GM12878 (cell line): ENCODE measurements around the gene SHROOM3. TPM values are rescaled to one million over a fixed set of nuclear protein-coding genes. Genes with fewer than 3 reads are reported as not detected.
"Not testable (repeated sequence)": the region's sequence is repeated elsewhere in the genome, so short reads cannot be mapped to it uniquely, and the experiment has no call there.

Source experiments
- ATAC-seq: fragments of 200-7000 bp; cut with Tn5 transposase; 3 replicates; pipeline ENCODE4 v1.9.1; 2020; ENCODE audit warnings: mild to moderate bottlenecking, moderate library complexity
- BruUV-seq: library from RNA; stranded (reverse); fragments of 400-500 nt; replicated peaks from 2 replicates; lab custom pipeline; 2021; lab: Mats Ljungman, UMichigan
- CTCF ChIA-PET: fragments of 300-600 bp; sonication (Branson Sonifier 250); formaldehyde crosslinking; extraction: SDS; loops from one replicate; lab custom pipeline; 2021; ENCODE audit warnings: inconsistent platforms; lab: Yijun Ruan, JAX
- POLR2A ChIA-PET: fragments of 350-600 bp; formaldehyde crosslinking; extraction: SDS; loops from one replicate; lab custom pipeline; 2021; ENCODE audit warnings: inconsistent platforms; lab: Charles Lee
- RAD21 ChIA-PET: fragments of 300-600 bp; sonication (Branson Sonifier 250); formaldehyde crosslinking; loops from one replicate; lab custom pipeline; 2023; ENCODE audit warnings: antibody characterized with exemption; ENCODE audit not compliant: unreplicated experiment; lab: Charles Lee
- SMC1A ChIA-PET: fragments of 300-600 bp; sonication (Branson Sonifier 250); formaldehyde crosslinking; loops from one replicate; lab custom pipeline; 2023; ENCODE audit not compliant: unreplicated experiment, uncharacterized antibody; lab: Charles Lee
- DNase-seq: peaks from one replicate; pipeline ENCODE4 v3.0.0-alpha.2; 2011; ENCODE audit warnings: low read depth, low spot score
- FAIRE-seq: peaks from 3 replicates; lab custom pipeline; 2011; peaks lifted over from hg19 to GRCh38; lab: Jason Lieb, UNC
- H2AFZ ChIP-seq: 2 replicates; pipeline ENCODE4 v1.6.0; 2011; ENCODE audit warnings: low read depth, low read length, control low read depth; ENCODE audit not compliant: control insufficient read depth
- H3K27ac ChIP-seq: 2 replicates; pipeline ENCODE4 v1.5.1; 2011; ENCODE audit warnings: control low read depth; ENCODE audit not compliant: control insufficient read depth, insufficient read depth
- H3K27me3 ChIP-seq, 2 experiments: replicated peaks in 1 of 2; 2 replicates each; pipeline versions ENCODE4 v1.6.0 to v1.6.1; 2011; ENCODE audit warnings: low read length in 1 of 2; ENCODE audit not compliant: control insufficient read depth in 2 of 2, insufficient read depth in 2 of 2
- H3K36me3 ChIP-seq, 2 experiments: 2 replicates each; pipeline ENCODE4 v1.5.1; 2011; ENCODE audit warnings: low read length in 1 of 2; ENCODE audit not compliant: control insufficient read depth in 2 of 2, insufficient read depth in 2 of 2
- H3K4me1 ChIP-seq: 2 replicates; pipeline ENCODE4 v1.6.1; 2011; ENCODE audit warnings: mild to moderate bottlenecking, low read length, moderate library complexity, mixed read lengths; ENCODE audit not compliant: control insufficient read depth, insufficient read depth
- H3K4me2 ChIP-seq: 2 replicates; pipeline ENCODE4 v1.6.0; 2011; ENCODE audit warnings: control low read depth; ENCODE audit not compliant: control insufficient read depth, insufficient read depth
- H3K4me3 ChIP-seq: fragments of 200-600 bp; sonication (generic); 2 replicates; pipeline ENCODE4 v1.5.1; 2016
- H3K79me2 ChIP-seq: 2 replicates; pipeline ENCODE4 v1.6.0; 2011; ENCODE audit warnings: low read length; ENCODE audit not compliant: control insufficient read depth, insufficient read depth
- H3K9ac ChIP-seq: 2 replicates; pipeline ENCODE4 v1.8.0; 2011; ENCODE audit warnings: low read length, control low read depth, mixed read lengths; ENCODE audit not compliant: control insufficient read depth, insufficient read depth
- H3K9me3 ChIP-seq: replicated peaks from 3 replicates; pipeline ENCODE4 v1.5.1; 2011; ENCODE audit warnings: mild to moderate bottlenecking, low read length; ENCODE audit not compliant: control insufficient read depth, insufficient read depth
- H4K20me1 ChIP-seq: 2 replicates; pipeline ENCODE4 v1.6.0; 2011; ENCODE audit not compliant: control insufficient read depth, insufficient read depth
- BHLHE40 ChIP-seq, 2 experiments: fragments of 450-650 bp in 1 of 2; IDR thresholded peaks; 2 replicates each; pipeline ENCODE4 v1.6.1; 2011 to 2017; ENCODE audit warnings: low read depth in 2 of 2, borderline replicate concordance in 1 of 2, improper control_type of control experiment in 1 of 2, low read length in 1 of 2, mild to moderate bottlenecking in 1 of 2
- CHD2 ChIP-seq: IDR thresholded peaks from 2 replicates; pipeline ENCODE4 v1.6.1; 2011; ENCODE audit warnings: low read depth, low read length, improper control_type of control experiment, borderline replicate concordance
- CHD4 ChIP-seq: fragments of 200-600 bp; sonication (generic); IDR thresholded peaks from 2 replicates; pipeline ENCODE4 v1.6.1; 2016; ENCODE audit warnings: mild to moderate bottlenecking
- KLF5 ChIP-seq: fragments of 450-650 bp; IDR thresholded peaks from 2 replicates; pipeline ENCODE4 v1.6.1; 2014; ENCODE audit warnings: mild to moderate bottlenecking; ENCODE audit not compliant: partially characterized antibody
- MLLT1 ChIP-seq: fragments of 450-650 bp; IDR thresholded peaks from 2 replicates; pipeline ENCODE4 v1.6.1; 2016; ENCODE audit warnings: mild to moderate bottlenecking
- NFIC ChIP-seq: IDR thresholded peaks from 2 replicates; pipeline ENCODE4 v1.6.1; 2012; ENCODE audit warnings: low read depth, mild to moderate bottlenecking, inconsistent platforms, low read length, moderate library complexity
- PAX5 ChIP-seq: IDR thresholded peaks from 2 replicates; pipeline ENCODE4 v1.6.1; 2011; ENCODE audit warnings: low read depth, low read length, borderline replicate concordance
- POLR2AphosphoS2 ChIP-seq: IDR thresholded peaks from 2 replicates; pipeline ENCODE4 v1.6.1; 2011; ENCODE audit warnings: low read depth, mild to moderate bottlenecking, low read length, improper control_type of control experiment, moderate library complexity
- RAD51 ChIP-seq: fragments of 450-650 bp; IDR thresholded peaks from 2 replicates; pipeline ENCODE4 v1.6.1; 2016; ENCODE audit warnings: moderate library complexity, mild to moderate bottlenecking, inconsistent platforms
- RB1 ChIP-seq: fragments of 450-650 bp; formaldehyde crosslinking; IDR thresholded peaks from 2 replicates; pipeline ENCODE4 v1.6.1; 2017; ENCODE audit warnings: mild to moderate bottlenecking, borderline replicate concordance
- RELA ChIP-seq: fragments of 450-650 bp; IDR thresholded peaks from 2 replicates; pipeline ENCODE4 v1.8.0; 2014; ENCODE audit warnings: borderline replicate concordance; ENCODE audit not compliant: partially characterized antibody
- SIN3A ChIP-seq: IDR thresholded peaks from 2 replicates; pipeline ENCODE4 v1.6.1; 2012; ENCODE audit warnings: low read depth, low read length, improper control_type of control experiment
- USF1 ChIP-seq: IDR thresholded peaks from 2 replicates; pipeline ENCODE4 v1.6.1; 2011; ENCODE audit warnings: borderline replicate concordance, low read depth, mild to moderate bottlenecking, moderate library complexity, mixed read lengths, low read length; ENCODE audit not compliant: insufficient read depth; ENCODE audit errors: extremely low read length
- USF2 ChIP-seq: IDR thresholded peaks from 2 replicates; pipeline ENCODE4 v1.6.1; 2011; ENCODE audit warnings: low read depth, low read length, improper control_type of control experiment, borderline replicate concordance
- WRNIP1 ChIP-seq: IDR thresholded peaks from 2 replicates; pipeline ENCODE4 v1.6.1; 2011; ENCODE audit warnings: low read depth, low read length, improper control_type of control experiment, borderline replicate concordance
- WGBS: methylation state at CpG from one replicate; pipeline ENCODE4 v1.1.6; 2016; ENCODE audit warnings: low lambda C conversion rate; ENCODE audit not compliant: insufficient replicate concordance, insufficient coverage; ENCODE audit errors: missing lambda C conversion rate; 5-methylcytosine and 5-hydroxymethylcytosine counted together
- in situ Hi-C: fragments of 300-500 bp; cut with MboI; formaldehyde crosslinking; loops from 9 replicates; pipeline ENCODE4 v1.14.3; 2018; ENCODE audit warnings: mixed read lengths
- intact Hi-C: fragments of 100-400 bp; cut with micrococcal nuclease; formaldehyde crosslinking; loops from one replicate; pipeline ENCODE4 v1.14.2; 2022; ENCODE audit not compliant: unreplicated experiment
- polyA plus RNA-seq, 11 experiments: library from polyadenylated mRNA; depleted of rRNA in 4 of 11; unstranded in 6 of 11; stranded (reverse) in 5 of 11; fragments of >200 nt; fragmentation: Nextera tagmentation in 4 of 11; fragmentation: Illumina TruSeq in 1 of 11; extraction: Ambion mirVana in 4 of 11; extraction: Trizol in 1 of 11; gene quantifications; 1 replicate in 1 of 11; 2 replicates in 10 of 11; pipeline versions ENCODE4 v1.2.1 to v1.2.3, GENCODE V29; 2011 to 2016; ENCODE audit warnings: inconsistent platforms in 2 of 11, missing spikeins in 2 of 11, low read depth in 1 of 11
- total RNA-seq, 4 experiments: library from RNA; depleted of rRNA in 3 of 4; stranded (reverse); fragments of >200 nt in 3 of 4; fragmentation: Illumina TruSeq in 1 of 4; extraction: Trizol in 1 of 4; gene quantifications; 2 replicates each; pipeline versions ENCODE4 v1.2.1 to v1.2.3, GENCODE V29; 2013 to 2021

Gene SHROOM3
- total and polyA plus RNA-seq, 10 of the 15 experiments (the other 5 are each of a cell fraction or from before 2014, with no cell fraction given) = under 0.01 to 0.29 (median 0.08) TPM; not detected in 1

GRCh38 chr4:76449833-76450232 lies 14.8 kb downstream of the SHROOM3 start (continued):
- TF ChIP-seq WRNIP1 = no peak

GRCh38 chr4:76453232-76453631 lies 18.2 kb downstream of the SHROOM3 start:
- POLR2A ChIA-PET = no interaction called here
- ATAC-seq = no peak

GRCh38 chr4:76454073-76454472 lies 19.0 kb downstream of the SHROOM3 start:
- RAD21 ChIA-PET, H3K4me3 ChIP-seq, H3K27me3 ChIP-seq, H4K20me1 ChIP-seq, DNase-seq, FAIRE-seq, H3K9ac ChIP-seq, BruUV-seq, CTCF ChIA-PET, H3K4me1 ChIP-seq, H3K27ac ChIP-seq, H3K9me3 ChIP-seq, H3K36me3 ChIP-seq, H2AFZ ChIP-seq, ATAC-seq, SMC1A ChIA-PET, in situ Hi-C loops, H3K4me2 ChIP-seq, H3K79me2 ChIP-seq, POLR2A ChIA-PET, intact Hi-C loops: not testable (repeated sequence)
- WGBS = 22% methylated on average over 6 of the region's 6 CpGs

More at GRCh38 chr4:76453232-76453631, 18.2 kb downstream of the SHROOM3 start:
- DNase-seq = no peak
- in situ Hi-C loops (no loop called here), intact Hi-C loops (no loop called here)
- Histone ChIP-seq H3K9ac (no peak overlapping the region), H3K36me3 (no peaks in the 10 kb centered on the region), H3K27me3 (no peaks in the 10 kb centered on the region), H3K4me2 (no peak overlapping the region), H2AFZ (no peak overlapping the region), H3K4me3 (no peak overlapping the region), H3K79me2 (no peaks in the 10 kb centered on the region), H3K4me1 (no peaks in the 10 kb centered on the region), H3K9me3 (no peaks in the 10 kb centered on the region), H3K27ac (no peak overlapping the region), H4K20me1 (no peaks in the 10 kb centered on the region)
- no peak for FAIRE-seq
- SMC1A ChIA-PET = no interaction called here
- BruUV-seq = no TSS peak
- CTCF ChIA-PET = no interaction called here
- WGBS = 25% methylated on average over 2 of the region's 2 CpGs
- TF ChIP-seq MLLT1 = no peak
- TF ChIP-seq CHD2 = no peak
- TF ChIP-seq BHLHE40 (IDR thresholded peaks at IDR 0.05; ENCODE audit: borderline replicate concordance in 1 of 2, low read depth in 2 of 2, low read length in 1 of 2) = no peak
- TF ChIP-seq POLR2AphosphoS2 = no peak
- no peak for TF ChIP-seq CHD4
- TF ChIP-seq PAX5 = no peak
- no peak for TF ChIP-seq NFIC
- no peak for TF ChIP-seq RELA
- TF ChIP-seq KLF5 = no peak
- TF ChIP-seq USF1 = no peak
- TF ChIP-seq RAD51 = no peak
- TF ChIP-seq SIN3A = no peak
- no peak for TF ChIP-seq RB1
- TF ChIP-seq USF2 = no peak
- RAD21 ChIA-PET = no interaction called here
